H1 (cell line): ENCODE measurements around the gene MOB3B. TPM values are rescaled to one million over a fixed set of nuclear protein-coding genes. Genes with fewer than 3 reads are reported as not detected.

Source experiments
- BCL11A ChIP-seq, 2 experiments: IDR thresholded peaks; one replicate each; pipeline ENCODE4 v1.6.1; 2011; ENCODE audit warnings: low read depth in 2 of 2, low read length in 2 of 2, mild to moderate bottlenecking in 2 of 2
- CBX5 ChIP-seq: fragments of 300-800, 300-1000 bp; sonication (generic); IDR thresholded peaks from 2 replicates; pipeline ENCODE4 v1.7.1; 2016; ENCODE audit warnings: antibody characterized with exemption, low read length, low read depth
- CTBP2 ChIP-seq: IDR thresholded peaks from 2 replicates; pipeline ENCODE4 v1.7.0; 2011; ENCODE audit warnings: borderline replicate concordance, mild to moderate bottlenecking, moderate library complexity, mixed read lengths, low read length; ENCODE audit not compliant: insufficient read depth, insufficient read length
- JUN ChIP-seq: IDR thresholded peaks from 2 replicates; pipeline ENCODE4 v1.6.1; 2011; ENCODE audit warnings: low read depth, mild to moderate bottlenecking, improper control_type of control experiment, low read length
- POU5F1 ChIP-seq: IDR thresholded peaks from 2 replicates; pipeline ENCODE4 v1.6.1; 2011; ENCODE audit warnings: low read depth, mild to moderate bottlenecking, low read length, moderate library complexity
- TAF1 ChIP-seq: IDR thresholded peaks from 2 replicates; pipeline ENCODE4 v1.6.1; 2011; ENCODE audit warnings: mild to moderate bottlenecking, low read depth, low read length
- TCF12 ChIP-seq: IDR thresholded peaks from 2 replicates; pipeline ENCODE4 v1.6.1; 2011; ENCODE audit warnings: low read depth, mild to moderate bottlenecking, low read length
- polyA plus RNA-seq, 7 experiments: library from polyadenylated mRNA; depleted of rRNA in 3 of 7; stranded (reverse) in 5 of 7; unstranded in 2 of 7; fragments of >200 nt in 5 of 7; fragments of 200-250 nt in 2 of 7; gene quantifications; 1 replicate in 5 of 7; 2 replicates in 1 of 7; 4 replicates in 1 of 7; pipeline versions ENCODE4 v1.2.1 to v1.2.3, GENCODE V29; 2011 to 2013; ENCODE audit warnings: missing spikeins in 2 of 7, mixed read lengths in 2 of 7
- total RNA-seq: library from RNA; stranded (reverse); fragmentation: NEBNext Ultra II Directional; extraction: Animal tissue kit (Norgen Biotek cat#: 25700); gene quantifications from 2 replicates; pipeline ENCODE4 v1.2.1, GENCODE V29; 2021

MOB3B gene
- total and polyA plus RNA-seq, 2 of the 8 experiments (the other 6 are each of a cell fraction or from before 2014, with no cell fraction given): 12.7 to 16.1 TPM

- TF ChIP-seq TAF1 (no peak), CBX5 (no peak), CTBP2 (no peak), JUN (no peak), POU5F1 (no peak), TCF12 (no peak), BCL11A (IDR thresholded peaks at IDR 0.05; ENCODE audit: low read depth in 2 of 2, low read length in 2 of 2) (no peak)
Measured at GRCh38 chr9:27462846-27463245, 66.8 kb downstream of the MOB3B start (continued).
